Left renal cortex interstitium (tissue), 4 donors: ENCODE data around the gene PIRT. TPM values are rescaled to one million over a fixed set of nuclear protein-coding genes. Genes with fewer than 3 reads are reported as not detected.

Source experiments
- DNase-seq, 4 donors: peaks; one replicate each; pipeline ENCODE4 v3.0.0-alpha.2; 2013; ENCODE audit warnings: low read depth in 4 of 4, low spot score in 2 of 4, missing footprints in 1 of 4
- polyA plus RNA-seq, 4 donors: library from polyadenylated mRNA; unstranded; fragments of 120-200 nt; gene quantifications; one replicate each; pipeline ENCODE4 v1.2.1, GENCODE V29; 2013; ENCODE audit not compliant: insufficient read length in 4 of 4

Gene PIRT
- polyA plus RNA-seq, 4 donors, result 0.03 to 0.11 (median 0.07) TPM; not detected in 1

DNA sequence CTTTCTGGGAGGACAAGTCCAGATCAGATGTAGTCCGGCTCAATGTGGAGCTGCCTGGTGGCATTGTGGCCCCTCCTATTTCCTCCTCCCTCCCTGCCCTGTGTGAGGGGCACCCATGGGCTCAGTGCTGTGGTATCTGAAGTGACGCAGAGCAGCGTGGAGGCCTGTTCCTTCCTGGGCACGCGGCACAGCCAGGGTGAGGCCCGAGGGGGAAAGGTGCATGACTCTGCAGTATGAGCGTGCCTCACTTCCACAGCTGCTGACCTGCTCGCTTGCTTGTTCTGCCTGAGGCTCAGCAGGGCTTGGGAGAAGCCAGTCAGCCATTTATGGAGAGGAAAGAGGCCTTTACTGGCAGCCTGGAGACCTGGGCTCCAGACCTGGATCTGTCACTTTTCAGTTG, 45.7 kb downstream of the PIRT start:
- DNase-seq, result no peak

DNA sequence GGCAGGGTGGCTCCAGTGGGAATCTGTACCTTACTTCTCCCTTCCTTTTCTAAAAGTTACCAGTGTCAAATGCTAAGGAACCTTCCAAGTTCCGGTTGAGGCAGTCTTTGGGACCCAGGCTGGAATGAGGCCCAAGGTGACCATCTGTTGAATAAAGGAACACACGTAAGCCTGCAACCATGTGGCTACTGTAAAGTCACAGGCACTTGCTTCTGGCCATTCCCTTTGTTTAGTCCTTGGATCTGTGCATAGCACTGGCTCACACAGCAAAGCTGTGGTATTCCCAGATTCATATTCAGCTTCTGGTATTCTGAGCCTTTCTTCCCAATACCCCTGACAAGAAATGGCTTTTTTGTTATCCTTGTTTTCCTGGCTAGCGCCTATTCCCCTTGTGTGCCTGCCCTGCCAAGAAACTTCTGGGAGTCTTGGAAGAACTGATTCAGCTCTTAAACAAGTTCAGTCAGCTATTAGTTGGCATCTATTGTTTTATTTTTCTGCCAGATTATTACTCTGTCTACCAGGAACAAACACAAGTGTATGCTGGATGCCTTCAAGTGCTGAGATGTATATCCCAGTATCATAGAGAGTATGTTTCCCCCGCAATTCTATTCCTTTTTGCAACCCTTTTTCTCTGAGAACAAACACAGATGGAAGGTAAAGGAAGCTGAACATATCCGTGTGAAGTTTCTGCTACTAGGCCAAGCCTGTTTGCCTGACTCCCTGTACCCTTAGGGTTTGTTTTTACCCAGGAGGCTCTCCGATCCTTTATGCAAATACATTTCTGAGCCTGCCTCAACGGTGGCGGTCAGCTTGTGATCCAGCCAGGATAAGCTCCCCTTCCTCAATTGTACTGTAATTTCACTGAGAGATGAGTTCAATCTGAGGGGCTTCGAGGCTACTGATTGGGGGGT, 47.1 kb downstream of the PIRT start:
- no peak for DNase-seq

GRCh38 chr17:10789694-10790271, 48.1 kb downstream of the PIRT start:
- no peak for DNase-seq

DNA sequence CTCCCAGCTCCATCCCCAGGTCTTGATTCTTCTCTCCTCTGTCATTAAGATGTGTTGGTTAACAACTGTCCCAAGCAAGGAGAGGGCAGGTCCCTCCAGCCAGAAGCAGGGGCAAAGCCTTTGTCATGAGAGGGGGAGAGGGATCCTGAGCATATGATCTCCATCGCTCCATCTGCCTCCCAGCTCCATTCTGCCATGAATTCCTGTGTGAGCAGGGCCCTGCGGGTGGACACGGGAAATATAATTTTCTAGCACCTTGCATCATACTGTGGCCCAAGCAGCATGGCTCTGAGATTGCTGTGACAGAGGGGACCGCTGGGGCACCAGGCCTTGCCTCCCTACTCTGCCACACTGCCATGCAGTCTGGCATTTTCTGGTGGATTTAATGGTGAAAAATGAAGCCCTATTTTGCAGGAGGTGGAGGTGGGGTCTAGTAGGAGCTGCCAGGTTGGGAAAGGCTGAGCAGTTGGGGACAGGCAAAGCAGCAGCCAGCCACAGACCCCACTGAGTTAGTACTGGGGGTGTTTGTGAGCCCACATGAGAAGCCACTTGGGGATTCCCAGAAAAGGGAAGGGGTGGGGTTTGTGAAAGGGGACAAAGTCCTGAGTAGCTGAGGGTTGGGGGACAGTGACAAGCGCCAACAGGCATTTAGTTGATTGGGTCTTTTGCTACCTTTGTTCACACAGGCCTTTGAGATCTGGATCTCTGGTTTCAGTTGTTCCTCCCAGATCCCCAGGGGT, 50.4 kb downstream of the PIRT start:
- DNase-seq, result no peak

DNA sequence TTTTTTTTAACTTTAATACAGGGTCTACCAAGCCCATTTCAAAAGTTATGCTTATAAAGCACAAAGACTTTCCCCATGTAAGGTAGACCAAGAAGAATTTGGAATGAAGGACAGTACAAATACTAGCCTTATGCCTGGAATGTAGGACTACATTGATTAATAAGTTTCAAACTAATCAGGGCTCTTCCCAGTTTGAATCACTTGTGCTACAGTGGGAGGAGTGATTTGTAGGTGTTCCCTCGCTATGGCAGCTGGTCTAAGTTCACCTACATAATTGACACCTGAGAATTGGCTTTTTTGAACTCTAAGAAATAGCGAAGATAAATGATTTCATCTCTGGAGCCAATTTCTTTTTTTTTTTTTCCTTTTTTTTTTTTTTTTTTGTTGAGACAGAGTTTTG, 52.6 kb downstream of the PIRT start:
- DNase-seq, result no peak

GRCh38 chr17:10779609-10780008, 58.3 kb downstream of the PIRT start:
- DNase-seq, result no peak

DNA sequence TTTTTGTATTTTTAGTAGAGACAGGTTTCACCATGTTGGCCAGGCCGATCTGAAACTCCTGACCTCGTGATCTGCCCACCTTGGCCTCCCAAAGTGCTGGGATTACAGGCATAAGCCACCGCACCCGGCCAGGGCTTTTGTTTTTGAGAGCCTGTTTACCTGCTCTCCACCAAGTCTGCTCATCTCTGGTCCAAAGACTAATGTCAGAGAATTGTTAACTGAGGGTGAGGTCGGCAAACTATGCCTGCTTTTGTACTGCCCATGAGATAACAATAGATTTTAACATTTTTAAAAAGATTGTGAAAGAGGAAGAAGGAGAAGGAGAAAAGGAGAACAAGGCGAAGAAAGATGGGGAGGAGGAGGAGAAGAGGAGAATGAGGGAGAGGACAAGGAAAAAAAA, 60.0 kb downstream of the PIRT start:
- no peak for DNase-seq

DNA sequence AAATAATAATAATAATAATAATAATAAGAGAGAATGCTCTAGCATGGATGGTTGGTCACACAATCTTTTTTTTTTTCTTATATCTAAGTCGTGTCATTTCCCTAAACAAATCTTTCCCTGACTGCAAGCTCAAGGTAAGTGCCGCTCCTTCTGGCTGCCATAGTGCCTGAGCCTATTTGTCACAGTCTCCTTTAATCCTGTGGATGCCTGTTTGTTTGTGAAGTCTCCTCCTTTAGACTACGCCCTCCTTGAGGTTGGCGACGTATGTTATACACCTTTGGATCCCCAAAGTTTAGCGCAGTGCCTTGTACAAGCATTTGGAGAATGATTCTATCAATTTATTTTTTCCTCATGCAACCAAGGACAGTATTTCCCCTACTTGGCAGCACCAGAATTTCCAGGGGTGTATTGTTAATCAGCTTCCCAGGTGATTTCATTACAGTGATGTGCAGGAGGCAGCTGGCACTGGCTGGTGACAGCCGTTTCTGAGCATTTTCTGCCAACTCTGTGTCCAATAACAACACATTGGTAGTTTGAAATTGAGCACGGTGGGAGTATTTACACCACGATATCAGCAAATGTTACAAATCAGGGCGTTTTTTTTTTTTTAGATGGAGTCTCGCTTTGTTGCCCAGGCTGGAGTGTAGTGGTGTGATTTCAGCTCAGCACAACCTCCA, 60.6 kb downstream of the PIRT start:
- DNase-seq, result no peak

DNA sequence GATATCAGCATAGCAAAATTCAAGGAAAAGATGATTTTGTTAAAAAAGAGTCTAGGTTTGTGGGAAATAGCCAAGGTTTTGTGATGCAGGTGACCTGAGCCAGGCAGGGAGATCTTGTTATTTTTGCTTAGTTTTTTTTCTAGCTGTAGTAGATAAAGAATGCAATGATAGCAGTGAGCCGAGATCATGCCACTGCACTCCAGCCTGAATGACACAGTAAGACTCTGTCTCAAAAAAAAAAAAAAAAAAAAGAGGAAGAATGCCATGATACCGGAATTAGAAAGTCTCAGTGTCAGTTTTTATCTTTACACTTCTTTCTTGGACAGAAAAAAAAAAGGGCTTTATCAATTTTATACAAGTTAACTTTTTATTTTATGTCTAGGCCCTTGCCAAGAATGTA, 61.5 kb downstream of the PIRT start:
- DNase-seq, result no peak

DNA sequence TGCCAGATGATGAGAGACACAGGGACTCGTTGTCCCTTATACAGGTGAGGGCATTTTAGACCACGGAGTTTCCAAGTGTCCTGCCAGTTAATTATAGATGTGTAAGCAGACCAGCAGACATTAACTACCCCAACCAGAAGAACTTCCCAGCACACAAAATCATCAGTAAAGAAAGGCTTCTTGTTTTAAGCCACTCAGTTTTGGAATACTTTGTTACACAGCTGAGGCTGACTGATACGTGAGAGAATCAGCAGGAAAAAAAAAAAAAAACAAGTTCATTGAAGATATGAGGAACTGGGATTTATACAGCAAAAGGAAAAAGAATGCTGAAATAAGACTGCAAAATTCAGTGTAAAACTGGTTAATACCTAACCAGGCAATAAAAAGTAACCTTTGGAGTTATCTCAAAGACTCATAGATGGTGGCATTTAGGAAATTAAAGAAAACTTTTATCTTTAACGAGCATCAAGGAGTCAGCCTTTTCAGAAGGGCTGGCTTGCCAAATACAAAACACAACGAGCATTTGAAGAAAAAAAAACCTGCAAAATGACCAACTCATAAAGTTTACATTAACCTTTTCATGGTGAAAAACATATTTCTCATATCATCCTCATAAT, 62.0 kb downstream of the PIRT start:
- DNase-seq, result no peak

- no peak for DNase-seq
Observed at GRCh38 chr17:10775058-10775457, 62.8 kb downstream of the PIRT start.

- DNase-seq, result no peak
Observed at GRCh38 chr17:10773391-10773790, 64.5 kb downstream of the PIRT start.

Other genes with a start within 250 kb of the PIRT start
- 1 to 10 TPM; 2.6 to 8.0 (median 3.6) TPM for gene MYH3, start 180.8 kb downstream of the PIRT start, polyA plus RNA-seq
- gene SCO1, start 140.6 kb downstream of the PIRT start, polyA plus RNA-seq, result 10 to 100 TPM; 38.6 to 41.7 (median 40.6) TPM
- 10 to 100 TPM; 17.5 to 18.5 (median 17.8) TPM for gene ADPRM, start 140.5 kb downstream of the PIRT start, polyA plus RNA-seq
- 10 to 100 TPM in 2 of 4 donors, 1 to 10 TPM in 2; 8.4 to 11.0 (median 9.7) TPM for gene TMEM220, start 108.1 kb downstream of the PIRT start, polyA plus RNA-seq
- 1 to 10 TPM; 1.2 to 6.6 (median 4.2) TPM for gene TMEM238L, start 34.0 kb downstream of the PIRT start, polyA plus RNA-seq